Measurements from ENCODE around the gene NAA11.

The NAA11 gene

GRCh38 chr4:79334783-79335182, 8.9 kb upstream of the NAA11 start:
- no peak for TF ChIP-seq JUND (IDR thresholded peaks at IDR 0.05; ENCODE audit: low read depth)
- no peak for DNase-seq (ENCODE audit: low read depth in 1 of 2, low spot score in 1 of 2)
- in situ Hi-C loops (cut with HindIII; ENCODE audit: low pct_unique_long_range_greater_than_20kb, low sequenced_read_pairs), result no loop called here

GRCh38 chr4:79334341-79334740, 8.5 kb upstream of the NAA11 start:
- TF ChIP-seq JUND (IDR thresholded peaks at IDR 0.05; ENCODE audit: low read depth), result no peak
- in situ Hi-C loops (cut with HindIII; ENCODE audit: low pct_unique_long_range_greater_than_20kb, low sequenced_read_pairs), result no loop called here

GRCh38 chr4:79331126-79331876, 5.4 kb upstream of the NAA11 start:
- no peak for TF ChIP-seq JUND (IDR thresholded peaks at IDR 0.05; ENCODE audit: low read depth)
- in situ Hi-C loops (cut with HindIII; ENCODE audit: low pct_unique_long_range_greater_than_20kb, low sequenced_read_pairs), result no loop called here
- no peak for DNase-seq (ENCODE audit: low read depth in 1 of 2, low spot score in 1 of 2)

More at GRCh38 chr4:79334341-79334740, 8.5 kb upstream of the NAA11 start:
- DNase-seq (ENCODE audit: low read depth in 1 of 2, low spot score in 1 of 2), result no peak

- no peak for TF ChIP-seq JUND (IDR thresholded peaks at IDR 0.05; ENCODE audit: low read depth)
- in situ Hi-C loops (cut with HindIII; ENCODE audit: low pct_unique_long_range_greater_than_20kb, low sequenced_read_pairs), result no loop called here
- DNase-seq (ENCODE audit: low read depth in 1 of 2, low spot score in 1 of 2), result no peak
These were observed 4.9 kb upstream of the NAA11 start for GRCh38 chr4:79330720-79331119.

- in situ Hi-C loops (cut with HindIII; ENCODE audit: low pct_unique_long_range_greater_than_20kb, low sequenced_read_pairs), result no loop called here
- no peak for DNase-seq (ENCODE audit: low read depth in 1 of 2, low spot score in 1 of 2)
- TF ChIP-seq JUND (IDR thresholded peaks at IDR 0.05; ENCODE audit: low read depth), result no peak
These were observed 425 bp downstream of the NAA11 start for GRCh38 chr4:79325436-79325835.

- no peak for DNase-seq (ENCODE audit: low read depth in 1 of 2, low spot score in 1 of 2)
- TF ChIP-seq JUND (IDR thresholded peaks at IDR 0.05; ENCODE audit: low read depth), result no peak
- in situ Hi-C loops (cut with HindIII; ENCODE audit: low pct_unique_long_range_greater_than_20kb, low sequenced_read_pairs), result no loop called here
These were observed 5.9 kb downstream of the NAA11 start for GRCh38 chr4:79319975-79320374.

GRCh38 chr4:79317711-79318110, 8.2 kb downstream of the NAA11 start:
- in situ Hi-C loops (cut with HindIII; ENCODE audit: low pct_unique_long_range_greater_than_20kb, low sequenced_read_pairs), result no loop called here
- TF ChIP-seq JUND (IDR thresholded peaks at IDR 0.05; ENCODE audit: low read depth), result no peak
- DNase-seq (ENCODE audit: low read depth in 1 of 2, low spot score in 1 of 2), result no peak

GRCh38 chr4:79315891-79316290, 10.0 kb downstream of the NAA11 start:
- in situ Hi-C loops (cut with HindIII; ENCODE audit: low pct_unique_long_range_greater_than_20kb, low sequenced_read_pairs), result no loop called here
- TF ChIP-seq JUND (IDR thresholded peaks at IDR 0.05; ENCODE audit: low read depth), result no peak

GRCh38 chr4:79311279-79311678, 14.6 kb downstream of the NAA11 start:
- no peak for TF ChIP-seq JUND (IDR thresholded peaks at IDR 0.05; ENCODE audit: low read depth)
- in situ Hi-C loops (cut with HindIII; ENCODE audit: low pct_unique_long_range_greater_than_20kb, low sequenced_read_pairs), result no loop called here
- no peak for DNase-seq (ENCODE audit: low read depth in 1 of 2, low spot score in 1 of 2)

More at GRCh38 chr4:79315891-79316290, 10.0 kb downstream of the NAA11 start:
- no peak for DNase-seq (ENCODE audit: low read depth in 1 of 2, low spot score in 1 of 2)

GRCh38 chr4:79308971-79309370, 16.9 kb downstream of the NAA11 start:
- TF ChIP-seq JUND (IDR thresholded peaks at IDR 0.05; ENCODE audit: low read depth), result no peak
- DNase-seq (ENCODE audit: low read depth in 1 of 2, low spot score in 1 of 2), result no peak
- in situ Hi-C loops (cut with HindIII; ENCODE audit: low pct_unique_long_range_greater_than_20kb, low sequenced_read_pairs), result no loop called here

GRCh38 chr4:79308137-79308536, 17.7 kb downstream of the NAA11 start:
- no peak for TF ChIP-seq JUND (IDR thresholded peaks at IDR 0.05; ENCODE audit: low read depth)
- in situ Hi-C loops (cut with HindIII; ENCODE audit: low pct_unique_long_range_greater_than_20kb, low sequenced_read_pairs), result no loop called here
- DNase-seq (ENCODE audit: low read depth in 1 of 2, low spot score in 1 of 2), result no peak

GRCh38 chr4:79306795-79307194, 19.1 kb downstream of the NAA11 start:
- in situ Hi-C loops (cut with HindIII; ENCODE audit: low pct_unique_long_range_greater_than_20kb, low sequenced_read_pairs), result no loop called here
- no peak for TF ChIP-seq JUND (IDR thresholded peaks at IDR 0.05; ENCODE audit: low read depth)
- DNase-seq (ENCODE audit: low read depth in 1 of 2, low spot score in 1 of 2), result no peak

GRCh38 chr4:79300280-79300679, 25.6 kb downstream of the NAA11 start:
- in situ Hi-C loops (cut with HindIII; ENCODE audit: low pct_unique_long_range_greater_than_20kb, low sequenced_read_pairs), result no loop called here
- TF ChIP-seq JUND (IDR thresholded peaks at IDR 0.05; ENCODE audit: low read depth), result no peak
- no peak for DNase-seq (ENCODE audit: low read depth in 1 of 2, low spot score in 1 of 2)

- no peak for DNase-seq (ENCODE audit: low read depth in 1 of 2, low spot score in 1 of 2)
- no peak for TF ChIP-seq JUND (IDR thresholded peaks at IDR 0.05; ENCODE audit: low read depth)
- in situ Hi-C loops (cut with HindIII; ENCODE audit: low pct_unique_long_range_greater_than_20kb, low sequenced_read_pairs), result no loop called here
These were observed 27.4 kb downstream of the NAA11 start for GRCh38 chr4:79298484-79298883.
